ENCODE data around the gene HOXC10. TPM values are rescaled to one million over a fixed set of nuclear protein-coding genes. Genes with fewer than 3 reads are reported as not detected.

HOXC10 gene
- total RNA-seq, 2 donors from 2014 or later, result not detected

DNA sequence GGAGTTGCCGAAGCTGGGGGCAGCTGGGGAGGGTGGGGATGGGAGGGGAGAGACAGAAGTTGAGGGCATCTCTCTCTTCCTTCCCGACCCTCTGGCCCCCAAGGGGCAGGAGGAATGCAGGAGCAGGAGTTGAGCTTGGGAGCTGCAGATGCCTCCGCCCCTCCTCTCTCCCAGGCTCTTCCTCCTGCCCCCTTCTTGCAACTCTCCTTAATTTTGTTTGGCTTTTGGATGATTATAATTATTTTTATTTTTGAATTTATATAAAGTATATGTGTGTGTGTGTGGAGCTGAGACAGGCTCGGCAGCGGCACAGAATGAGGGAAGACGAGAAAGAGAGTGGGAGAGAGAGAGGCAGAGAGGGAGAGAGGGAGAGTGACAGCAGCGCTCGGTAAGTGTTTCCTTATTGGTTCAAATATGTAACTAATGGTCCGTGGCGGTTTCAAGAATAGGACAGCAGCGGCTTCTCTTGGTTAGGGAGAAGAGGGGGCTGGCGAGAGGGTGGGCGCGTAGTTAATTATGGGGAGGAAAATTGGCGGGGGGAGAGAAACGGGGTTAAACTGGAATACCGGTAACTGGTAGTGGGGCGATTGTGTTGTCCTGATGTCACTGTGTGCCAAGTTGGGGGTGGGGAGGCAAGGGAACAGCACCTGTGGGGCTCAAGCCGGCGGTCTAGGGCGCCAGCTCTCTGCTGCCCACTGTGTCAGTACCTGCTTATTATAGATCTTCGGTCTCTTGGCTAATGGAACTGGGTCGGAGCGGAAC, 32.3 kb downstream of the HOXC10 start:
- no peaks in the 10 kb centered on the region for H3K4me1 ChIP-seq (ENCODE audit: control insufficient read depth, insufficient read depth, low read length)
- peak; percentile 76 for DNase-seq

GRCh38 chr12:54017878-54018467, 33.0 kb downstream of the HOXC10 start:
- no peak for TF ChIP-seq CTCF (conservative IDR thresholded peaks at IDR 0.05)
- H3K4me3 Mint-ChIP-seq, result peak overlapping the region; percentile 47
- no peak overlapping the region for H3K27ac Mint-ChIP-seq
- peak overlapping the region; percentile 56 for H3K4me3 ChIP-seq (ENCODE audit: low read length)
- H3K9ac ChIP-seq (ENCODE audit: extremely low read depth, low read length, poor library complexity, severe bottlenecking), result no peak overlapping the region
- peaks cover 99% of the 10 kb centered on the region for H3K27me3 Mint-ChIP-seq (ENCODE audit: insufficient read depth)
- H3K4me1 ChIP-seq (ENCODE audit: control insufficient read depth, insufficient read depth, low read length), result no peaks in the 10 kb centered on the region
- peak overlapping the region; percentile 16 for H3K27ac ChIP-seq (ENCODE audit: low read depth, low read length)
- 4% methylated on average over 9 to 34 of the region's 34 CpGs for WGBS, 2 experiments (ENCODE audit: insufficient coverage in 1 of 2, insufficient read length in 1 of 2)
- no peaks in the 10 kb centered on the region for H3K36me3 Mint-ChIP-seq (ENCODE audit: low read depth)
- peaks cover 3% of the 10 kb centered on the region for H3K9me3 Mint-ChIP-seq
- H3K36me3 ChIP-seq (ENCODE audit: control insufficient read depth, insufficient read depth, low read length), result no peaks in the 10 kb centered on the region
- peak; percentile 96 for DNase-seq
- peaks cover 13% of the 10 kb centered on the region for H3K4me1 Mint-ChIP-seq
- H3K9me3 ChIP-seq (ENCODE audit: control insufficient read depth, low read length), result no peaks in the 10 kb centered on the region
- peaks cover 100% of the 10 kb centered on the region for H3K27me3 ChIP-seq (ENCODE audit: control insufficient read depth, insufficient read depth, low read length, poor library complexity, severe bottlenecking)

More for the DNA sequence above, 32.3 kb downstream of the HOXC10 start:
- Mint-ChIP-seq H3K27ac (no peak overlapping the region), H3K36me3 (ENCODE audit: low read depth) (no peaks in the 10 kb centered on the region), H3K27me3 (ENCODE audit: insufficient read depth) (peaks cover 99% of the 10 kb centered on the region), H3K4me1 (peaks cover 13% of the 10 kb centered on the region), H3K4me3 (peak overlapping the region; percentile 47), H3K9me3 (peaks cover 3% of the 10 kb centered on the region)
- H3K27me3 ChIP-seq (ENCODE audit: control insufficient read depth, insufficient read depth, low read length, poor library complexity, severe bottlenecking), result peaks cover 100% of the 10 kb centered on the region
- 5 to 9% methylated on average over 11 to 21 of the region's 24 CpGs for WGBS, 2 experiments (ENCODE audit: insufficient coverage in 1 of 2, insufficient read length in 1 of 2)
- no peak overlapping the region for H3K9ac ChIP-seq (ENCODE audit: extremely low read depth, low read length, poor library complexity, severe bottlenecking)
- no peak overlapping the region for H3K27ac ChIP-seq (ENCODE audit: low read depth, low read length)
- peak; percentile 16 for TF ChIP-seq CTCF (conservative IDR thresholded peaks at IDR 0.05)
- H3K4me3 ChIP-seq (ENCODE audit: low read length), result peak overlapping the region; percentile 56
- no peaks in the 10 kb centered on the region for H3K9me3 ChIP-seq (ENCODE audit: control insufficient read depth, low read length)
- no peaks in the 10 kb centered on the region for H3K36me3 ChIP-seq (ENCODE audit: control insufficient read depth, insufficient read depth, low read length)

DNA sequence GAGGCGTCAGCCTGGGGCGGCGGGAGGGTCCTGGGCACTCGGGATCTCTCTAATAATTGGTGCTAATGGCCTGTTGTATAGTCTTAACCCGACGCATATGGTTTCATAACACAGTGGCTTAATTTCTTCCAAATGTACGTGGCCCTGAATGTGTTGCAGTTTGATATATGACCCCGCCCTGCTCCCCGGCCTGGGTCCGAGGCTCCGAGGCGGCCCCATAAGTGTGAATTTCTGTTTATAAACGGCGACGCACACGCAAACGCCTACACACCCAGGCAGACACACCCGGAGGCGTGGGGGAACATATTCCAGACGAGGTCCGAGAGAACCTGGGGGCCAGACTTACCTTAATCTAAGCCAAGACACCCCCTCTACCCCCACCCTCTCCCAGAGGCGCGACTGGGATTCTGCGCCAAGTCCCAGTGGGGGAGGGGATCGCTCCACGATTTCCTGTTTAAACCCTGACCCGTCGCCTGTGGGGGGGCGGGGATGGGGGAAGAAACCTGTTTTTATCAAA, 33.6 kb downstream of the HOXC10 start:
- peaks cover 99% of the 10 kb centered on the region for H3K27me3 Mint-ChIP-seq (ENCODE audit: insufficient read depth)

More for the DNA sequence above, 33.6 kb downstream of the HOXC10 start:
- Histone ChIP-seq H3K4me3 (ENCODE audit: low read length) (no peak overlapping the region), H3K9ac (ENCODE audit: extremely low read depth, low read length, poor library complexity, severe bottlenecking) (no peak overlapping the region), H3K4me1 (ENCODE audit: control insufficient read depth, insufficient read depth, low read length) (no peaks in the 10 kb centered on the region), H3K27ac (ENCODE audit: low read depth, low read length) (peak overlapping the region; percentile 16), H3K27me3 (ENCODE audit: control insufficient read depth, insufficient read depth, low read length, poor library complexity, severe bottlenecking) (peaks cover 100% of the 10 kb centered on the region), H3K36me3 (ENCODE audit: control insufficient read depth, insufficient read depth, low read length) (no peaks in the 10 kb centered on the region), H3K9me3 (ENCODE audit: control insufficient read depth, low read length) (no peaks in the 10 kb centered on the region)
- DNase-seq, result peak; percentile 81
- WGBS, 2 experiments (ENCODE audit: insufficient coverage in 1 of 2, insufficient read length in 1 of 2), result 14 to 17% methylated on average over 10 to 24 of the region's 29 CpGs
- H3K36me3 Mint-ChIP-seq (ENCODE audit: low read depth), result no peaks in the 10 kb centered on the region
- no peak for TF ChIP-seq CTCF (conservative IDR thresholded peaks at IDR 0.05)
- H3K9me3 Mint-ChIP-seq, result no peaks in the 10 kb centered on the region
- peaks cover 13% of the 10 kb centered on the region for H3K4me1 Mint-ChIP-seq
- peak overlapping the region; percentile 47 for H3K4me3 Mint-ChIP-seq
- H3K27ac Mint-ChIP-seq, result no peak overlapping the region
